ENCODE measurements around the gene TSPAN9.

- TF ChIP-seq CTCF (conservative IDR thresholded peaks at IDR 0.05; ENCODE audit: low read depth, low read length) (no peak), EZH2 (IDR thresholded peaks at IDR 0.05; ENCODE audit: borderline replicate concordance, low read depth, low read length, poor library complexity, severe bottlenecking) (no peak)
Observed at GRCh38 chr12:3081886-3082285, 4.7 kb downstream of the TSPAN9 start.
